ENCODE data around the gene SCYGR8.

GRCh38 chr2:227781841-227782240, 36.1 kb downstream of the SCYGR8 start:
- TF ChIP-seq CTCF (IDR thresholded peaks at IDR 0.05; ENCODE audit: low read depth, low read length) (no peak), MAX (IDR thresholded peaks at IDR 0.05; ENCODE audit: low read depth, low read length) (no peak), POLR2A (IDR thresholded peaks at IDR 0.05; ENCODE audit: extremely low read depth, insufficient read length) (no peak)
